Measurements from ENCODE around the gene MRGPRF.

Gene MRGPRF

DNA sequence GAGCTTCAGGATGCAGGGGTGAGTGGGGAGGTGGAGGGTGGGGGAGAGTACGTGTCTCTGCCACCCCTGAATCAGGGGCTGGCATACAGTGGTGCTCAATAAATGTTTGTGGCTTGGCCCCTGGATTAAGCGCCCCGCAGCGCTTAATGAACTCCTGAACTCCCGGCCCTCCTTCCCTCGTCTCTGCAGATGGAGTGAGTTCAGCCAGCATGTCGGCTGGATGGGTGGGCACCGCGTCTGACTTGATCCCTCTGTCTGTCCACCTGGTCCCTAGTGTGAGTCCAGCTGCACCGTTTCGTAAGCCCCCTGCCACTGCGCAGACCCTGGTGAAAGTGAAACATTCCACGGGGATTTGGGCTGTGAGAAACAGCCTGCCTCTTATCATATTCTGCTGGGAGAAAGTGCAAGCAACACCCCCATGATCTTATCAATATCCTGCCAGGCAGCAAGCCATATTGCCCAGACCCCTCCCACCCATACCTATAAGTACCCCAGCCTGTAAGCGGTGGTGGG, 20.2 kb downstream of the MRGPRF start:
- Histone ChIP-seq H3K4me1 (ENCODE audit: low read length) (no peaks in the 10 kb centered on the region), H3K9me3 (ENCODE audit: insufficient read depth, low read length) (no peaks in the 10 kb centered on the region), H3K9ac (ENCODE audit: low read length) (no peak overlapping the region), H4K20me1 (ENCODE audit: insufficient read depth, low read length) (no peaks in the 10 kb centered on the region), H3K4me2 (ENCODE audit: low read length) (no peak overlapping the region), H3K4me3 (ENCODE audit: low read length) (no peak overlapping the region), H3K36me3 (replicated peaks; ENCODE audit: low read depth, low read length) (no peaks in the 10 kb centered on the region), H3K27ac (ENCODE audit: low read length) (no peak overlapping the region), H3K79me2 (ENCODE audit: low read length) (no peaks in the 10 kb centered on the region), H3K27me3 (ENCODE audit: low read depth, low read length) (peaks cover 24% of the 10 kb centered on the region; the same call in 1 of the 2 replicates), H2AFZ (ENCODE audit: low read depth, low read length) (no peak overlapping the region)
- TF ChIP-seq, protein P1, sequence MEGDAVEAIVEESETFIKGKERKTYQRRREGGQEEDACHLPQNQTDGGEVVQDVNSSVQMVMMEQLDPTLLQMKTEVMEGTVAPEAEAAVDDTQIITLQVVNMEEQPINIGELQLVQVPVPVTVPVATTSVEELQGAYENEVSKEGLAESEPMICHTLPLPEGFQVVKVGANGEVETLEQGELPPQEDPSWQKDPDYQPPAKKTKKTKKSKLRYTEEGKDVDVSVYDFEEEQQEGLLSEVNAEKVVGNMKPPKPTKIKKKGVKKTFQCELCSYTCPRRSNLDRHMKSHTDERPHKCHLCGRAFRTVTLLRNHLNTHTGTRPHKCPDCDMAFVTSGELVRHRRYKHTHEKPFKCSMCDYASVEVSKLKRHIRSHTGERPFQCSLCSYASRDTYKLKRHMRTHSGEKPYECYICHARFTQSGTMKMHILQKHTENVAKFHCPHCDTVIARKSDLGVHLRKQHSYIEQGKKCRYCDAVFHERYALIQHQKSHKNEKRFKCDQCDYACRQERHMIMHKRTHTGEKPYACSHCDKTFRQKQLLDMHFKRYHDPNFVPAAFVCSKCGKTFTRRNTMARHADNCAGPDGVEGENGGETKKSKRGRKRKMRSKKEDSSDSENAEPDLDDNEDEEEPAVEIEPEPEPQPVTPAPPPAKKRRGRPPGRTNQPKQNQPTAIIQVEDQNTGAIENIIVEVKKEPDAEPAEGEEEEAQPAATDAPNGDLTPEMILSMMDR (IDR thresholded peaks at IDR 0.05; ENCODE audit: low read depth, low read length) = no peak
- TF ChIP-seq EZH2phosphoT487 (IDR thresholded peaks at IDR 0.05; ENCODE audit: low read depth) = no peak

DNA sequence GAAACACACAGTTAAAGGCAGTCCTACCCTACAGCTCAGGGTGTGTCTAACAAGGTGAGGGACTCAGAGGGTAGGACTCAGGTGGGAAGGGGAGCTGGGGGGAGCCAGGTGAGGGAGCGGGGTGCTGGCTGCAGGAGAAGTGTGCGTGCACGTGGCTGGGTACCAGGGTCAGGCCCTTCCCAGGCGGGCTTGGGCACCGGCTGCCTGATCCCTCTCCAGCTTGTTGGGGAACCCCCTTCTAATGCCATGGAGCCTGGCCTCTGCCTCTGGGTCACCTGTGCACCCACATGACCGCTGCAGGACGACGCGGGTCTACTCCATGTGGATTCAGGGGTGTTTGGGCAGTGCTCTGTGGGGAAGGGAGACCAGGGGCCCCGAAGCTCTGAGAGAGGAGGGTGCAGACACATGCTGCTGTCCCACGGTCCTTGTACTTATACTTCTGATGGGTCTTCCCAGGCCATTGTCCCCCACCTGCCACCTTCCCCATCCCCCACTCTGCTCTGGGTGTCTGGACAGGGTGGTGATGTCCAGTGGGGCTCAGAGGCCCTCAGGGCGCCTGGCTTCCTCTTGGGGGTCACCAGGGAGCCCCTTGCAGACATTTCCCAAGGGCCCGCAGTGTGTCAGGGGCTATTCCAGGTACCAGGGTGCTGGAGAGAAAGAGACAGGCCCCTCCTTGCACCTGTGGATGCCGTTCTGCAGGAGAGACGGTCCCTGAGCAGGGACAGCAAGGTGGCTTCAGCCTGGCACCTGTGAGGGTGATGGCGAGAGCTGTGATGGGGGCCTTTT, 21.9 kb downstream of the MRGPRF start:
- no peaks in the 10 kb centered on the region for H3K79me2 ChIP-seq (ENCODE audit: low read length)
- H2AFZ ChIP-seq (ENCODE audit: low read depth, low read length) = no peak overlapping the region
- H3K4me2 ChIP-seq (ENCODE audit: low read length) = no peak overlapping the region
- H3K27ac ChIP-seq (ENCODE audit: low read length) = no peak overlapping the region
- no peaks in the 10 kb centered on the region for H3K4me1 ChIP-seq (ENCODE audit: low read length)
- TF ChIP-seq, protein P1 (IDR thresholded peaks at IDR 0.05; ENCODE audit: low read depth, low read length) = no peak
- TF ChIP-seq EZH2phosphoT487 (IDR thresholded peaks at IDR 0.05; ENCODE audit: low read depth) = no peak
- H3K9ac ChIP-seq (ENCODE audit: low read length) = no peak overlapping the region
- no peaks in the 10 kb centered on the region for H3K9me3 ChIP-seq (ENCODE audit: insufficient read depth, low read length)
- H3K36me3 ChIP-seq (replicated peaks; ENCODE audit: low read depth, low read length) = no peaks in the 10 kb centered on the region
- H4K20me1 ChIP-seq (ENCODE audit: insufficient read depth, low read length) = no peaks in the 10 kb centered on the region
- H3K4me3 ChIP-seq (ENCODE audit: low read length) = no peak overlapping the region
- H3K27me3 ChIP-seq (ENCODE audit: low read depth, low read length) = peaks cover 37% of the 10 kb centered on the region

DNA sequence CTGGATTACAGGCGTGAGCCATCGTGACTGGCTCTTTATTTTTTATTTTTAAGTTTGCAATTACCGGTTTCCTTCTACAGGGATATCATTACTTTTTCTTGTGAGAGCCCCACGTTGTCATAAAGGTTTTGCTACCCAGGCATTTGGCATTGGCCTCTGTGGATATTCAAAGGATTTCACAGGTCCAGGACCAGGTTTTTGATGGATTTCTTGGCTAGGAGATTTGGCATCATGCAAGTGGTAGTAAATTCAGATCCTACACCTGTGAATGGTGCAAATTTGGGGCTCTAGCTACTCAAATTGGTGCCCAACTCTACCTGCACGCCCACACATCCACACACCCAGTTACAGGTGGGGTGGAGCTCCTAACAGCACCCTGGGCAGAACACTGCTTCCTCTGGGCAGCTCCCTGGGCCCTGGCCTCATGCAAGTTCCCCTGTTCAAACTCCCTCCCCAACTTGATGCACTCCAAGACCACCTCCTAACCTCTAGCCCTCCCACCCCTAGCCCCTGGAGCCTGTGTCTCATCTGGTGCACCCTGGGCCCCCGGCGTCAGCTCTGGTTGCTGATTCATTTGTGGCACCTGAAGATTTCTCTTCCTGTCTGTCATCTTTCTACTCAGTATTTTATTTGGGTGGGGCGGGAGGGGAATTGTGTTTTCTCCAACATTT, 23.0 kb downstream of the MRGPRF start:
- TF ChIP-seq, protein P1 (IDR thresholded peaks at IDR 0.05; ENCODE audit: low read depth, low read length) = no peak
- TF ChIP-seq EZH2phosphoT487 (IDR thresholded peaks at IDR 0.05; ENCODE audit: low read depth) = no peak
- Histone ChIP-seq H4K20me1 (ENCODE audit: insufficient read depth, low read length) (no peaks in the 10 kb centered on the region), H3K79me2 (ENCODE audit: low read length) (no peaks in the 10 kb centered on the region), H3K4me1 (ENCODE audit: low read length) (no peaks in the 10 kb centered on the region), H3K4me3 (ENCODE audit: low read length) (no peak overlapping the region), H3K4me2 (ENCODE audit: low read length) (no peak overlapping the region), H3K27me3 (ENCODE audit: low read depth, low read length) (peaks cover 40% of the 10 kb centered on the region), H3K27ac (ENCODE audit: low read length) (no peak overlapping the region), H3K9me3 (ENCODE audit: insufficient read depth, low read length) (no peaks in the 10 kb centered on the region), H2AFZ (ENCODE audit: low read depth, low read length) (no peak overlapping the region), H3K36me3 (replicated peaks; ENCODE audit: low read depth, low read length) (no peaks in the 10 kb centered on the region), H3K9ac (ENCODE audit: low read length) (no peak overlapping the region)

DNA sequence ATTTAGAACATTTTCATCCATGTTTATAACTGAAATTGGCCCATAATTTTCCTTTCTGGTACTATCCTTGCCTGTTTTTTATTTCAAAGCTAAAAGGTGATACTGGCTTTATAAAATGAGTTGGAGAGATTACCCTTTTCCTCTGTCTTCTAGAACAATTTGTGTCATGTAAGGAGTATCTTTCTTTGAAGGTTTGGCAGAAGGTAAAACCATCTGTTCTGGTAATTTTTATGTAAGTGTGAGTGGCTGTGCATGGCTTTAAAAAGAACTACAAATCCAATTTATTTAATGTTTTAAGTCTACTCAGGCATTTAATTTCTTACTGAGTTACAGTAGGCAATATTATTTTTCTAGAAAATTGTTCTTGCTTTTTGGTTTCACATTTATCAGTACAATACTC, 24.6 kb downstream of the MRGPRF start:
- Histone ChIP-seq H3K9ac (ENCODE audit: low read length) (no peak overlapping the region), H3K27me3 (ENCODE audit: low read depth, low read length) (peaks cover 45% of the 10 kb centered on the region), H3K9me3 (ENCODE audit: insufficient read depth, low read length) (no peaks in the 10 kb centered on the region), H3K27ac (ENCODE audit: low read length) (no peak overlapping the region), H4K20me1 (ENCODE audit: insufficient read depth, low read length) (no peaks in the 10 kb centered on the region), H3K4me2 (ENCODE audit: low read length) (no peak overlapping the region), H2AFZ (ENCODE audit: low read depth, low read length) (no peak overlapping the region), H3K79me2 (ENCODE audit: low read length) (no peaks in the 10 kb centered on the region), H3K36me3 (replicated peaks; ENCODE audit: low read depth, low read length) (no peaks in the 10 kb centered on the region), H3K4me1 (ENCODE audit: low read length) (no peaks in the 10 kb centered on the region), H3K4me3 (ENCODE audit: low read length) (no peak overlapping the region)
- no peak for TF ChIP-seq EZH2phosphoT487 (IDR thresholded peaks at IDR 0.05; ENCODE audit: low read depth)
- TF ChIP-seq, protein P1 (IDR thresholded peaks at IDR 0.05; ENCODE audit: low read depth, low read length) = no peak

Measured in OCI-LY3 (cell line).